HCEC 1CT (cell line): ENCODE measurements around the gene UBQLN1.
A peak's percentile ranks its signal among the peaks of the same experiment; 100 is the strongest.

ENCODE experiments used
- DNase-seq: peaks from one replicate; pipeline ENCODE4 v3.0.0-alpha.2; 2017

UBQLN1 gene

GRCh38 chr9:83681490-83681889 lies 26.3 kb downstream of the UBQLN1 start:
- DNase-seq, result no peak

DNA sequence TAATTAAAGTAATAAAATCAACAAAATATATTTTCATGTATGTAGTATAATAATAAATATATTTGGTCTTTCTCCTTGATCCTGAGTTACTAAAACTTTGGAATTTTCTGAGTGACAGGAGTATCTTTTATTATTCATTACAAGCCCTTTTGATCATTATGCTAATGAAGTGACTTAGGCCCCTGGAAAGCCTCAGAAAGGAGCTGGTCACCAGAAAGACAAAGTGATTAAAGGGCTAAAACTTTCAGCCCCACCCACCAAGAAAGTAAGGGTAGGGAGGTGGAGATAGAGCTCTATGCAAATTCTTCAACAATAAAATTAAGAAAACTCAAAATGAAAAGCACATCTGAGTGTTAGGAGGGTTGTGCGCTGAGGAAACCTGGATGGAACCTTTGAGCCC lies 27.5 kb downstream of the UBQLN1 start:
- DNase-seq, result no peak

DNA sequence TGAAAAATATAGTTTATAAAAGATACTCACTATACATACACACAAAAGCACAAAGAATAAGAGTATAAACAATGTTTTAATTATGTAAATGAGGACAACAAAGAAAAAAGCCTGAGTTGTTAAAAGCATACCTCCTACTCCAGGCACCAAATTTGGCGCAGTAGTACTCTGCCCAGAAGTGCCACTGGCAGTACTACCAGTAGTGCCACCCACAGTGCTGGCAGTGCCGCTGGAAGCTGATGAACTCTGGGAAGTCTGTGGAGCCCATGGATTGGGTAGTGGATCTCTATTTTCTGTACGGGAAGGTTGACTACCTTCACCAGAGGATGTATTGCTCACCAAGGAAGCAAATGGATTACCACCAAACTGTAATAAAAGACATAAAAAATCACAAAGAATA lies 30.2 kb downstream of the UBQLN1 start:
- DNase-seq, result no peak

- DNase-seq, result no peak
These were observed 32.3 kb downstream of the UBQLN1 start for GRCh38 chr9:83675466-83675865.

GRCh38 chr9:83671451-83671850 lies 36.3 kb downstream of the UBQLN1 start:
- DNase-seq, result no peak

DNA sequence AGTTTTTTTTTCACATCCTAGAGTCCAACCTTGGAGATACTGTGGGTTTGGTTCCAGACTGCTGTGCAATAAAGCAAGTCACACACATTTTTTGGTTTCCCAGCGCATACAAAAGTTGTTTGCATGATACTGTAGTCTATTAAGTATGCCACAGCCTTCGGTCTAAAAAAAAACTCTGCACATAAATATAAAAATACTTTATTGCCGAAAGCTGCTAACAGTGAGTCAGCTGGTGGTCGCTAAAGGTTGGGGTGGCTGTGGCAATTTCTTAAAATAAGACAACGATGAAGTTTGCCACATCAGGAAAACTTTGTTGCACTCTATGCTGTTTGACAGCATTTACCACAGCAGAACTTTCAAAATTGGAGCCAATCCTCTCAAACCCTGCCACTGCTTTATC lies 37.4 kb downstream of the UBQLN1 start:
- no peak for DNase-seq

- DNase-seq, result no peak
These were observed 38.7 kb downstream of the UBQLN1 start for GRCh38 chr9:83669067-83669466.

DNA sequence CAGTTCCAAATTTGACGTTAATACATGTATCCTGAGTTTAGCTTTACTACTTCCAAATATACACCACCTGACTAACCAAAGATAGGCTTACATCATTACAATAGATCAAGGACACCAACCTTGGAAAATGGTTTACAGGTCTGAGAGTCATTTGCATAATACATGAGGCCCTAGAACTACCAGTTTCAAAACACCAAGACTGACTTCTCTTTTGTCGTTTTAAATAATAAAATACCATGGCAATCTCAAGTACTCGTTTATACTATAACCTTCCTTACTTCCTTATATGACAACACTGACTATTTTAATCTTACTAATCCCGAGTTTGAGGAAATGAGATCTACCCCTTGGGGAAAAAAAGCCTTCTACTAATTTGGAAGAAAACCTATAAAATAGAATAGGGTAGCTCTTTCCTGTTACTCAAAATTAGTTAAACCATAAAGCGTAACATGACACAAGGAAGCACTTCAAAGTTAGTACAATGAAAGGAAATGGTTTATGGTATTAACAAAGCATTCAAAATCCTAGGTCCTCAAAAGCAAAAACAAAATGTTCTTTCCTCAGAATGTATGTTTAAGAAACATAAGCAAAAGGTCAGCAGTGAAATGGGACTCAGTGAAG lies 42.1 kb downstream of the UBQLN1 start:
- no peak for DNase-seq

GRCh38 chr9:83662933-83663332 lies 44.8 kb downstream of the UBQLN1 start:
- DNase-seq, result no peak

DNA sequence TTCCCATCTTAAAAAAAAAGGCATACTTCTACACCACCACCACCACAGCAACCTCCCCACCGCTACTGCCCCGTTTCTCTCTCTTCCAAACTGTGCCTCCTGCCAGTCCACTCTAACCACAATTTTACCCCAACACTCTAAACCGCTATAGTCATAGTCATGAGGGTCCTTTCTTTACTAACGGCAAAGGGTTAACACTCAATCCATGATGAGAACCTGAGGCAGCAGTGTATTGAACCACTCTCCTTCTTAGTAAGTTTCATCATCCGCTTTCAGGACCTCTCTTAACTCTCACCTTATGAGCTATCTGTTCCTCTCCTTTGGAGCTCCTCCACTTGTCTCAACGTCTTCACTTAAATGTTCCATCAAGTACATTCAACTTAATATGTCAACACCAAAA lies 50.8 kb downstream of the UBQLN1 start:
- DNase-seq, result no peak

GRCh38 chr9:83656032-83656680 lies 51.6 kb downstream of the UBQLN1 start:
- DNase-seq, result no peak

- DNase-seq, result no peak
These were observed 52.3 kb downstream of the UBQLN1 start for GRCh38 chr9:83655433-83655832.

- DNase-seq, result no peak
These were observed 55.3 kb downstream of the UBQLN1 start for GRCh38 chr9:83652433-83652832.

DNA sequence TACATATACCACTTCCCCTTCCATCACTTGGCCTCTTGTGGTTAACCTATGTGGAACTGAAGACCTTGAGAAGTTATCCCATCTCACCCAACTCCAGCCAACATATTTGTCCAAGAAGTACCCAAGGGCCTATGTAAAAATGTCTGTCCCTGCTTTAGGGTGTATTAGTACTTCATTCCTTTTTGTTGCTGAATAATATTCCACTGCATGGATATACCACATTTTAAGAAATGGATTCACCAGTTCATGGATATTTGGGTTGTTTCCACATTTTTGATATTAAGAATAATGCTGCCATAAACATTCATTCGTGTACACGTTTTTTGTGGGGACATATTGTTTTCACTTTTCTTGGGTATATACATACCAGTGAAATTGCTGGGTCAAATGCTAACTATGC lies 56.2 kb downstream of the UBQLN1 start:
- no peak for DNase-seq

DNA sequence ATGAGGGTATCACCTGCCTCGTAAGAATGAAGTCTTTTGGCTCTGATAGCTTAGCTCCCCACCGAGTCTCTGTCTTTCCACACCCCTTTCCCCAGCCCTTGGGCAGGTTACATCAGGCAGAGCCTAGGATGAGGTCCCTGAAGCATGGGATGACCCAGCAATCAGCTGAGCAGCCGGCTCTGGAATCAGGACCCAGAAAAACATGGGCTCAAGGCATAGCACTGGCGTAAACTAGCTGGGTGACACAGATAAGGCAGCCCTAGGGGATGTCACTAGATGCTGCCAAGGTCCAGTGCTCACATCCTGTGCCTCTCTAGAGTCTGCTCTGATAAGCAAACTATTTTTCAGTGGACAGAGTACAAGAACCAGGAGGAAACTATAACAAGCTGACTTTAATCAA lies 58.2 kb downstream of the UBQLN1 start:
- no peak for DNase-seq

- peak; percentile 13 for DNase-seq
These were observed 58.7 kb downstream of the UBQLN1 start for GRCh38 chr9:83649080-83649479.

GRCh38 chr9:83646500-83647239 lies 61.1 kb downstream of the UBQLN1 start:
- no peak for DNase-seq

DNA sequence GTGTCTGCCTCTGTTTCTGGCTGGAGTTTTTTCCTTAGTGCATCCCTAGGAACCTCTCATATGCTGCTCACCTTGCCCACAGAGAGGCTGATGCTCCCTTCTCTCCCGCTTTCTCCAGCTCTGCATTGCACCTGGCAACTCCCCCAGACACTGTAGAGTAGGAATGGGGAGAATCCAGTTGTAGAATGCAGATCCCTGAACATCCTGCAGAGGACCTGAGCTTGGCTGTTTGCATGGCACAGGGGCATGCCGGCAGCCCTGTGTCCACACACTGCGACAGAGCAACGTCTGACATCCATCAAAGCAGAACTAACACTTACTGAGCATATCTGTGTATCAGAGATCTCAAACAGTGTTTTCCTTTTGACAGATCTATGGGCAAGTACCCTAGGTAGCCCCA lies 65.0 kb downstream of the UBQLN1 start:
- no peak for DNase-seq

DNA sequence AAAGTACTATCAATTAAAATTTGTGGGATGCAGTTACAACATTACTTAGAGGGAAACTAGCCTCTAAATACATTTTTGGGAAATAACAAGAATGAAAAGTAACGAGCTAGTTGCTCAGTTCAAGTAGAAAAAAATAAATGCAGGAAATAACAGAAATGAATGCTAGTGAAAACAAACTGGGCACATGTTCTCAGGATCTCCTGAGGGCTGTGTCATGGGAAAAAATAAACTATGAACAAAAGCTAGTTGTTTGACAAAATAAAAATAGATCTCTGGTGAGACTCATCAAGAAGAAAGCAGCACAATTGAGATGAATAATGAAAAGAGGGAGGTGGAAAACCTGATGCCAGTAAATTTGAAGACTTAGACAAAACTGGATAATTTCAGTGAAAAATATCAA lies 68.5 kb downstream of the UBQLN1 start:
- DNase-seq, result no peak

- no peak for DNase-seq
These were observed 70.4 kb downstream of the UBQLN1 start for GRCh38 chr9:83637389-83637788.

DNA sequence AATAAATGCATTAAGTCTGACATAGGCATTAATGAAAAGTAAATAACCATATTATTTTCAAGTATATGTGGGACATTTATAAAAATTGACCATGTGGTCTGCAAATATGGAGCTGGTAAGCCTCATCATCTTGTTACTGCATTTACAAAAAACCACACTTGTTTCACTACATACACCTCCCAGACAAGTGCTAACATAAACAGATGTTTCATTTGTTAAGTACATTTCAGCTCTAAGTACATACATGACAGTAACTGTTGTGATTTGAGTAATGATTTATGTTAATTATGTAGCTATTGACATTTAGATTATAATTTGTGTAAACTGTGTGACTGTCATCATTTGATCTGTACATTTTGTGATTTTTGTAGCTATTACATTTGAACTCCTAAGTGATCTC lies 70.9 kb downstream of the UBQLN1 start:
- no peak for DNase-seq

DNA sequence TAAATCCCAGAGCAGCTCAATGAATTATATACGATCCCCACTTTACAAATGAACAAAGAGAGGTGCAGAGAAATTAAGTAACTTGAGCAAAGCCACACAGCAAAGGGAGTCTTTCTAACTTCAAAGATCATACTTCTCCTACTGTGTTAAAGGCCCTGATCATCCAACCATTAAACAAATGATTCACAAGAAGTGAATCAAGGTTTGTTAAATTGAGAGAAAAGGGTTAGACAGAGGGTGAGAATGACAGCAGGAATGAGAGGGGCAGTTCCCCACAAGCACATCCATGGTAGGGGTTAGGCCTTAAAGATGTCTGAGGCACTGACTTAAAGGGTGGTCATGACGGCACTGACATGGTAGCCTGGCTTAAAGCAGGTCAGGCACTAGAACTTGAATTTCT lies 74.1 kb downstream of the UBQLN1 start:
- no peak for DNase-seq

- DNase-seq, result no peak
These were observed 74.5 kb downstream of the UBQLN1 start for GRCh38 chr9:83633255-83633654.

- no peak for DNase-seq
These were observed 76.8 kb downstream of the UBQLN1 start for GRCh38 chr9:83630938-83631457.
